Measurements from ENCODE around the gene GREB1L.

GREB1L gene

DNA sequence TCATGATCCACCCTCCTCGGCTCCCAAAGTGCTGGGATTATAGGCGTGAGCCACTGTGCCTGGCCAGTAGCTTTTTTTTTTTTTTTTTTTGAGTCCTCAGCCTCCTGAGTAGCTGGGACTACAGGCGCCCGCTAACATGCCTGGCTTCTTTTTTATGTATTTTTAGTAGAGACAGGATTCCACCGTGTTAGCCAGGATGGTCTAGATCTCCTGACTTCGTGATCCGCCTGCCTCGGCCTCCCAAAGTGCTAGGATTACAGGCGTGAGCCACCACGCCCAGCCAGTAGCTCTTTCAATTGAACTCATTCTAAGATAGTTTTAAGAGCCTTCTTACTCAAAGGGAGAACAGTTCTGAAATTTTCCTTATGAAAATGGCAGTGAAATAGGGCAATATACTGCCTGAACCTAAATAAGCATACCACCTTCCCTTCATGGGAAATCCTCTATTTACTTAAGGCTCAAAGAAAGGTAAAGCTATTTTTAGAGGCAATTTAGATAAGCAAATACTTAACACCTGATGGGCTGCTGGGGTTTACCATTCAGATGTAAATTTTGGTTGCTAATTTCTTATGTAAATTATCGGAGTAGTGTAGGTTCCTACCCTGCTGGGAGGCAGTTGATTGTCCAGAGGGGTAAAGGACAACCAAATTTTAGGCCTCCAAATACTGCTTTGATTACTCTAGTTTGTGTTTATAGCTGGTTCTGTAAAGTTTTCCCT, 144.7 kb downstream of the GREB1L start:
- DNase-seq, result no peak

DNA sequence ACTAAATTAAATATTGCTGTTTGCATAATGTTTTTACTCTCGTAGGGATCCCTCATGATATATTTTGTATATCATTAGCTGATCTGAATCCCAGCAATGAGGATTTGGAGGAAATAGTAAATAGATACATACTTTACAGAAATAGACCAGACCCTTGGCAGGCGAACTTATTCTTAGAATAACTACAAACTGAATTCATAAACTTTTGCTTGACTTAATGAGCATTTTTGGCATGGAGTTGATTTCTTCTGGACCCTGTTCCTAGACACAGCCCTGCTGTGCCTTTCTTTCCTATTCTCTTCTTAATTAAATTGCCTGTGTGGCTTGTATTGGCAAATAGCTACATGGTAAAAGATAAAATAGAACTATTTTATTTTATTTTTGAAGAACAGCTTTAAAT, 145.9 kb downstream of the GREB1L start:
- DNase-seq, result no peak

DNA sequence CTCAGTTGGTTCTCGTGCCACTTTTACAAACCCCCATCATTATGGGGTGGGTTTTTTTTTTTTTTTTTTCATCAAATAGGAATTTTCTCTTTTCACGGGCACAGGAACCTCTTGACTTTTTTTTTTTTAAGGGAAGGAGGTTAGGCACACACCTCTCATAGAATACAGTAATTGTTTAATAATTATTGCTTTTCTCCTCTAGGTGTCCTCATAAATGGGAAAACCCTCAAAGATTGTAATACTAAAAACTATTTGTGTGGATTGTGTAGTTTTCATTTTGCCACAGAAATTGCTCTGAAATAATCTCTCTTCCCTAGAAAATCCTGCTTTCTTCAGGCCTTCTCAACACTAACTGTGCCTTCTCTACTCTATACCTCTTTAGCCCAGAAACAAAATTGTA, 147.3 kb downstream of the GREB1L start:
- DNase-seq, result no peak

DNA sequence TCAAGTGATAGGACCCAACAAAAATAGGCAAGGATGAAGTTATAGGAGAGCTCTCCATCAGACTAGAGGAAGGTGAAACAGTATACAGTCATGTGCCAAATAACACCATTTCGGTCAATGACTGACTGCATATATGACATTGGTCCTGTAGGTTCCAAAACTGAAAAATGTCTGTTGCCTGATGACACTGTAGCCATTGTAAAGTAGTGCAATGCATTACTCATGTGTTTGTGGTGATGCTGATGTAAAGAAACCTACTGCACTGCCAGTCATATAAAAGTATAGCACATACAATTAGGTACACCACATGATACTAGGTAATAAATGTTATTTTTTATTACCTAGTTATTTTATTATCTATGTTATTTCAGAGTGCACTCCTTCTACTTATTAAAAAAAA, 147.9 kb downstream of the GREB1L start:
- DNase-seq, result no peak

DNA sequence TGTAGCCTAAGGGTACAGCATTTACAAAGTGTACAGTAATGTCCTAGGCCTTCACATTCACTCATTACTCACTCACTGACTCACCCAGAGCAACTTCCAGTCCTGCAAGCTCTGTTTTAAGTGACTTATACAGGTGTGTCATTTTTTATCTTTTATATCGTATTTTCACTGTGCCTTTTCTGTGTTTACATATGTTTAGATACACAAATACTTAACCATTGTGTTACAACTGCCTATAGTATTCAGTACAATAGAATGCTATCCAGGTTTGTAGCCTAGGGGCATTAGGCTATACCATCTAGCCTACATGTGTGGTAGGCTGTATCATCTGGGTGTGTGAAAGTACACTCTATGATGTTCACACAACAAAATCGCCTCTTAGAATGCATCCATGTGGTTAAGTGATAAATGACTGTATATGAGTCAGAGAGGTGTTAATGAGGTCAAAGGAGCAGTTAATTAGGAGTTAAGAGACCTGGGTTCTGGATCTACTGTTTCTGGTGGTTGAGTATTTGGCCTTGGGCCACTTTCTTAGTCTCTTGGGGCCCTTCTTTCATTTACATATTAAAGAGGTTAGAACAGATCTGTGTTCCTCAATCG, 149.1 kb downstream of the GREB1L start:
- DNase-seq, result no peak

DNA sequence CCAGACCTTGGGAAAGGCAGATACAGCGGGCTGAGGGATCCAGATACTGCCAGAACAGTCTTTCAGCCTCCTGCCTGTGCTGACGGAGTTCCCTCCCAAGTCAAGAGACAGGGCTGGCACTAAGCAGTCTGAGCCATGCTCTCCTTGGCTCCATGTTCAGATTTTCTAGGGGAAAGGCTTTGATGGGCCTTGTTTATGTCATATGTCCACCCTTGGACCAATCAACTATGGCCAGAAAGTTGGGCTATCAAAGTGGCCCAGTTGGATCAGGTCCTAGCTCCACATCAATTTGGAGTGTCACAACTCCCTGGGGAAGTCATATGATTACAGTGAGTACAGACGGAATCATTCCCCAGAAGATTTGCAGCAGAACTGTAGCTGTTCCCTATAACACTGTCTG, 152.0 kb downstream of the GREB1L start:
- DNase-seq, result no peak

DNA sequence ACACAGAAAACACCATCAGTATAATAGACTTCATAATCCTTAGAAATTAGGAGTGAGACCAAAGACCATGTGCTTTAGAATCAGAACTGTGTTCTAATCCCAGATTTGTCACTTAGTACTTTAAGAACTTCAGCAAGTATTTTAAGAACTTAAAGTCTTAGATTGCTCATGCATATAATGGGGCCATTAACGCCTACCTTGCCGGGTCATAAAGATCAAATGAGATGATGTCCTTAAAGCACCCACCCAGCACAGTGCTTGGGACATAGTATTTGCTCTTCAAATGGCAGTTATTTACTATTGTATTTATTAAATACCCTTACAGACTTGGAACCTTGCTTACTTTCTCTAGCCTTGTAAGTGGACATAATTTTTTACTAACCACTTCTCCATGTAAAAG, 156.1 kb downstream of the GREB1L start:
- no peak for DNase-seq

DNA sequence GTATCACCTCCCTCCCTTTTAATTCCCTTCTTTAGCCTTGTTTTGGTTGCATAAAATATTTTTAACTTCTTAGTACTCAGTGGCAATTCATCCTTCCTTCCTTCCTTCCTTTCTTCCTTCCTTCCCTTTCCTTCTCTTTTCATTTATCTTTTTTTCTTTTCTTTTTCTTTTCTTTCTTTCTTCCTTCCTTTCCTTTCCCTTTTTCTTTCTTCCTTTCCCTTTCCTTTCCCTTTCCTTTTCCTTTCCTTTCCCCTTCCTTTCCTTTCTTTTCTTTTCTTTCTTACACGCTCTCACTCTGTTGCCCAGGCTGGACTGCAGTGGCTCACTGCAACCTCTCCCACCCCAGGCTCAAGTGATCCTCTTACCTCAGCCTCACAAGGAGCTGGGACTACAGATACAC, 160.2 kb downstream of the GREB1L start:
- DNase-seq, result no peak

DNA sequence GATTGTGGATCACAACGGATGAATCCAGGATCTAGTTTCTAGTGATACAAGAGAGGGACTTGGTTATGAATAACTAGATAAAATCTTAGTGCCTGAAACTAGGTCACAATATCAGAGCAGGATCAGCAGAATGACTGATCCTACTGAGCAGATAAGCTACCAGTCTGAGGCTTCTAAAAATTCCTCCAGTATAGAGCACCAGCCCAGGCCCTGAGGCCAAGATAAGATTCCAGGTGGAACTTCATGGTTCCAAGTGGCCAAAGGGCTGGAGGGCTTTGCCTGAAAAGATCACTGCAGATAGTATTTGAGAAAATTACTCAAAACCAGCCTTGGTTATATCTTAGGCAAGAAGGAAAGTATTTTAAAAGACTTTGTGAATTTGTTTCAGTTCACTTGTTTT, 162.4 kb downstream of the GREB1L start:
- DNase-seq, result no peak

DNA sequence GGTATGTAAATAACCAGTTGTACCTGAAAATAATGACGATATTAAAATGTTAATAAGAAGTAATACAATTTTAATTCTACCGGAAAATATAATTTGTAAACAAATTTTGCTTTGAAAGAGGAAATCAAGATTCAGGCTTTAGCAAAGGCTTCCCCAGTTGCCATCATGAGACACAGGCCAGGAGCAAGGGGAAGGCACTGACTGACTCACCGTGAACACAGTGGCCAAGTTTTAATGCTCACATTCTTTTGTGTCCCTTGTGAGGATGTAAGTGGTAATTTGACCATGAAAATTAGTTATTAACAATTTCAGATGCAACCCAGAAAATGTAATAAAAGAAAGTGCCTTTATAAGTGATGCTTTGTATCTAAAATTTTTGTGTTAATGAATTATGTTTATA, 164.1 kb downstream of the GREB1L start:
- DNase-seq, result no peak

DNA sequence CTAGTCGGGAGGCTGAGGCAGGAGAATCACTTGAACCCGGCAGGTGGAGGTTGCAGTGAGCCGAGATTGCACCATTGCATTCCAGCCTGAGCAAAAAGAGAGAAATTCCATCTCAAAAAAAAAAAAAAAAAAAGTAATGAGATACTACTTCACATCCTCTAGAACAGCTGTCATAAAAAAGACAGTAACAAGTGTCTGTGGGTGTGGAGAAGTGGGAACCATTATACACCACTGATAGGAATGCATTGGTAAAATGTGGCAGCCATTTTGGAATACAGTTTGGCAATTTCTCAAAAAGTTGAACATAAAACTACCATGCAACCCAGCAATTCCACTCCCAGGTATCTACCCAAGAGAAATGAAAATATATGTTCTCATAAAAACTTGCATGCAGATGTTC, 166.6 kb downstream of the GREB1L start:
- DNase-seq, result no peak

DNA sequence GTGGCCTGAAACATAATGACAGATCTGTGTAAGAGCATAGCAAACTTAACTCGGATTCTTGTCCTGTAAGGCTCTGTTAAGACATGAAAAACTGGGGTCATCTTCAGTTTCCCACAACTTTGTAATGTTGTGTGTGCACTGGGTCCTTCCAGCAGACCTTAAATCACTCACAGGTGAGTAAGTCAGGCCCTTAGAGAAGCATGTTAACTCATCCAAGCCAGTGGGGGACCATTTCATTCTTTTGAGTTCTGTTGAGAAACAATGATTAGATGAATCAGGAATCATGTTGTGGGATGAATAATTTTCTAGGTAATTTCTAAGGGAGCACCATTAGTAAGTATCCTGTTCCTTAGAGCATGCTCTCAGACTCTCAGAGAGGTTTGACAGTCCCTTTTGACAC, 191.4 kb downstream of the GREB1L start:
- DNase-seq, result no peak

DNA sequence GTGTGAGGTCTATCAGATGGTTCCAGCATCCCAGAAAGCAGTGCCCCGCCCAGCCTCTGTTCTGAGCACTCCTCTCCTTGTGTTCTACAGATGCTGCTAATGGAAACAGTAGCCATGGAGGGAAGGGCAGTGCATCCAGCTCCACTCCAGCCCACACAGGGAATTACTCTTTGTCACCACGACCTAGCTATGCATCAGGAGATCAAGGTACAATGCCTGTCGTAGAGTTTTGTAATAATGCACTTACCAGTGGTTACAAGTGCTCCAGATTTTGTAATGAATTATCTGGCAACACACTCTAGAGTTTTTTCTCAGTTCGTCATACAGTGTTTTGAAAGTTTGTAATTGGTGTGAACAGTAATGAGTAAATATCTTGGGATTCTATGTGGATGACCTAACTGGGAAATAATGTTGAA, 197.4 kb downstream of the GREB1L start:
- DNase-seq, result no peak

DNA sequence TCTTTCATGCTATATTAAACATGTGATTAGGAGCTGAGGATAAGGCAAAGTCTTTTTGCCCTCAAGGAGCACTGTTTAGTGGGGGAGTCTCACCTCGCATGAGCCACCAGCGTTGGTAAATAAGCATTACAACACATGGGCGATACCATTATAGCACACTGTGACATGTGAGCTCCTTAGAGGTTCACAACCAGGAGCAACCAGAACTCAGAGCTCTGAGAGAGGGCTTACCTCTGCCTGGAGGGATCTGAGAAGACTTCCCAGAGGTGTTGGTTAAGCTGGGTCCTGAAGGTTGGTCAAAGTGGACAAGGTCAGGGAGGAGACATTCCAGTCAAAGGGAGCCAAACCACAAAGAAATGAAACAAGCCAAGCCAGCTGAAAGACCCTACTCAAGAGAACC, 199.6 kb downstream of the GREB1L start:
- DNase-seq, result no peak

DNA sequence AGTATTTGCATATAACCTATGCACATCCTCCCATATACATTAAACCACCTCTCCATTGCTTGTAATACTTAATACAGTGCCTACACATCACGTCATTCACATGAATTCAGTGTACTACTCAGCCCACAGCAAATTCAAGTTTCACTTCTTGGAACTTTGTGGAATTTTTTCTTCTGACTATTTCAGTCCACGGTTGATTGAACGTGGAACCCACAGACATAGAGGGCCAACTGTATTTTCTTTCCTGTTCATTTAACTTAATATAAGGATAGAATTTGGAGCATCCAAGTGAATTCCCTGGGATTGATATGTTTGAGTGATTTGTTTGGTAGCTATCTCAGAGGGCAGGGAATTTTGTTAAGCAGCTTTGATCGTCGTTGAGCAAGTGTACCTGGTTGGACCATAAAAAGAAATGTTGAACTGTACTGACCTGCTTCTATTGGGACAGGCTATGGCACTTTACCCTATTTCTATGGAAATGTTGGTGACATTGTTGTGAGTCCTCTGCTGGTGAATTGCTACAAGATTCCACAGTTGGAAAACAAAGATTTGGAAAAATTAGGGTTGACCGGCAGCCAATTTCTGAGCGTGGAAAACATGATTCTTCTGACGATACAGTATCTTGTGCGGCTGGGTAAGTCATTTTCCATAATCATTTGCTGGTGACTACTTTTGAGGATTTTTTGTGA, 201.9 kb downstream of the GREB1L start:
- DNase-seq, result no peak

DNA sequence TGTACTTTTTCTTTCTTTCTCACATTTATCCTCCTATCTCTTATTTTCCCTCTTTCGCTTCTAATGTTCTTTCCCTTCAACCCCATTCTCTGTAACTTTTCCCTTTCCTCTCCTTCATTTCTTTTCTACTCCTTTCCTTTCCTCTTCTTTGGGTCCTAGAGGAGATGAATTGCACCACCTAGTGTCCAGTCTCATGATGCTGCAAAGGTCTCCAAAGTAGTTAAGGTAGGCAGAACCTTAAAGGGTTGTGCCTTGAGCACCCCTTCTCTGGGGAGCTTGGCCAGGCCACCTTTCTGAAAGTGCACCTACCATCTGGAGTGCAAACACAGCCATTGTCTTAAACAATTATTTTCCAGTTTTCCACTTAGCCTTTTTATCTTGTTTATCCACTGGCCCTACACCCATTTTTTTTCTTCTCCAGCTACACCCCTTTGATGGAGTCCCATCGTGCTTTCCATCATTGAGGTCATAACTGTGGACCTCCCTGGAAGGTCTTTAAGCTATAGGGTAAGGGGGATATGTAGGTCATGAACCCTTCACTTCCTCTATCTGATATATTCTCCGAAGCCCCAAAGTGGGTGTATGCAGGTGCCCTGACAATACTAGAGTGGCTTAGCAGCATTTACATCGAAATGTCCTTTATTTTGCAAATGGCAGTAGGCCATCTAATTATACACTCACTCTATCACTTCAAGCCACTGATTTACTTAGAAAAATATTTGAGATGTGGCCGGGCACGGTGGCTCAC, 202.6 kb downstream of the GREB1L start:
- DNase-seq, result peak; percentile 36

DNA sequence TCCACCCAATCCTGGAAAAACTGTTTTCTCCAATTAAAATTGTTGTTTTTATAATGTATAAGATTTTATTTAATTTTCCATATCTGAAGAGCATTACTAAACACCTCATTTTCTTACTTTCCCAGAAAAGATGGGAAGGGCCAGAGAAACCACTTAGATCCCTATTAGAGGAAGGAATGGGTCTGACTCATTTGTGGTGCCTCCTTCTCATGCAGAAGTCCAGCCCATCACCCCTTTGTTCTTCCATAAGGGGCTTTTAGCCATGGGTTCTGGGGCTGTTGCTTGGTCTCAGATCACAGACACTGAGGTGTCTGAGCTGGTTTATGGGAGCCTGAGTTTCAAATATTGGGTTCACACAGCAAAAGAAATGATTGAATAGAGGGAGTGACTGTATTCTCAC, 206.3 kb downstream of the GREB1L start:
- DNase-seq, result no peak

DNA sequence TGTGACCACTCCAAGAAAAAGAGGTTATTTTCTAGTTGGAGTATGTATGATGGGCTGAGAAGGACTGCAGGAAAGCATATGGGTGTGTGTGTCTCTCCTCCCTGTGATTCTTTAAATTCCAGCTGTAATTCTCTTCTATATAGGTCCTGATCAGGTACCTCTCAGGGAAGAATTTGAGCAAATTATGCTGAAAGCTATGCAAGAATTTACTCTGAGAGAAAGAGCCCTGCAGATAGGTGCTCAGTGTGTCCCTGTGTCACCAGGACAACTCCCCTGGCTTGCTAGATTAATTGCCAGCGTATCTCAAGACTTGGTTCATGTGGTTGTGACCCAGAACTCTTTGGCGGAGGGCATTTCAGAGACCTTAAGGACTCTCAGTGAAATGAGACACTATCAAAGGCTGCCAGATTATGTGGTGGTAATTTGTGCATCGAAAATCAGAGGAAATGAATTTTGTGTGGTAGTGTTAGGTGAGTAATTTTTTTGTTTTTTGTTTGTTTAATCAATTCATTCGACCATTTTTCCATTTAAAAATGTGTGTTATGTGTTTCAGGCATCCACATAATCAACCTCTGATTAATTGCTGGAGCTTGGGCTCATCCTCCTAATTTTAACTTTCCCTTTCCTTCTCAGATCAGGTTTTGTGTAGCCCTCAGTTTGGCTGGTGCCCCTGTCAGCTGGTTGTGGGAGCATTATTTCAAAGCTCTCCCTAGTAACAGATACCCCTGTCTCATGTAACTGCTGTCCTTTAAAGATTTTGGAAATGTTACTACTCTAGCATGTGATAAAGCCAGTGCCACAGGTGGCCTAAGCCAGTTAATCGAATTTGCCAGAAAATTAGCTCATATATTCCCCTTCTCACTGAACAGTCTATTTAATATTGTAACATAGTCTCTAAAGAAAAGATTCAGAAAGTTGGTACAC, 207.6 kb downstream of the GREB1L start:
- no peak for DNase-seq

DNA sequence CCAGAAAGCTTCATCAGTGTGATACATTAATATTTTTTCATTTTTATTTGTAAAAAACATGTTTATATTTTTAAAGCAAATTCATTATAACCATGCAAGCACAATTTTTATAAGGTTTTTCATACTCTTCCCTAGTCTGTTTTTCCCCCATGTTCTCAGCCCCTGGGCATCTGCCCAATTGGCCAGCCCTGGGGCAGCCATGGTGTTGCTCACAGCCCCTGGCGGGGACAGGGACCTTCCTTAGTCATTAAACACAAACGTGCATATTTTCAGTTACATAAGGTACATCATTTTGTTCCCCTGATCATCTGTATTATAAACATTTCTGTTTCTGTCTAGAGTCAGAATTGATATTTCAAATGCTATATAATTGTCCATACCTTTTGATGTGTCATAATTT, 208.5 kb downstream of the GREB1L start:
- DNase-seq, result no peak

DNA sequence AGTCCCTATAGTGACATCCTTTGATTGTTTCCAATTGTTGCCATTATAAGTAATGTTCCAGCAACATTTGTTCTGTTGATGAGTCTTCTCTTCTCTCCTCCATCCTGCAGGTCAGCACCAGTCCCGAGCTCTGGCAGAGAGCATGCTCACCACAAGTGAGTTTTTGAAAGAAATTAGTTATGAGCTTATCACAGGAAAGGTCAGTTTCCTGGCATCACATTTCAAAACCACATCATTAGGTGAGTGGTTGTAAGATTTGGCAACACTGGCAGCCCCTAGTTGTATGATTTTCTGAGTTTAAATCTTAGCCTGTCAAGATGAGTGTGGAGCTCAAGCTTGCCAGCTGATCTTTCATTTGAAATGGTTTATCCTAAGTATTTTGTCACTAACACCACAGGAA, 208.9 kb downstream of the GREB1L start:
- DNase-seq, result no peak

DNA sequence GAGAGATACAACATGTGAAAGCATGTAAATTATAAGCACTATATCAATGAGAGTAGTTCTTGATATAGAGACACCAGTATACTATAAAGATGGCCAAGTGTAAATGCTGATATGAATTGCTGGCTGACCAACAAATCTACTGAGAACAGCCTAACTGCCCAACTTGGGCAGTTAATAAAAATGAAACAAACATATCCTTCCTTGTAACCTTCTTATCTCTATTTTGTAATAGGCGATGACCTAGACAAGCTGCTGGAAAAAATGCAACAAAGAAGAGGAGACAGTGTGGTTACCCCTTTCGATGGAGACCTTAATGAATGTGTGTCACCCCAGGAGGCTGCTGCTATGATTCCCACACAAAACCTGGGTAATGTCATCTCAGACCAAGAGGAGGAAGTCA, 209.8 kb downstream of the GREB1L start:
- DNase-seq, result no peak

DNA sequence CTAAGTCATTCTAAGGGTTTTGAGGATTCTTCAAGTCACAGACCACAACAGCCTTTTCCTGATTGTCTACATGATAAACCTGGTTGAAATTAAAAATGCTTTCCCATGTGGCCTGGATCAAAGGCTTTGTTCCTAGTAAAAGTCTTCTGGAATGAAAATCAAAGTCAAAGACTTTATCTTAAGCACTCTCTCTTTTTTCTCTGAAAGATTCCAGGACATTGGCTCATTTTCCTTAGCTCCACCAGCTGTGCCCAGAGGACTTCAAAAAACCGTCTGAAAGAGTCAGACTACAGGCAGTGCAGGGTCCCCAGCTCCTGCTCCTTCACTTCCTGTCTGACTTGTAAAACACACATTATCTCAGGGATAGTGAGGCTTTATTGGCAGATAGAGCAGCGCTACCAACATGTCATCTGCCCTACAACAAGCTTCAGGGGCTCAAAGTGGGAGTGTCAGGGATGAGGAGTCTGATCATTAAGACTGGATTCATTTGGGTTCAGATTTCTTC, 210.3 kb downstream of the GREB1L start:
- DNase-seq, result no peak

All from NCI-H1092 treated with DMSO at 0.1 percent for 48 hours (cell line).